DND-41 (cell line): Measurements from ENCODE around the gene ZNF629.

Source experiments
- CTCF ChIP-seq: IDR thresholded peaks from 2 replicates; pipeline ENCODE4 v1.5.1; 2012; ENCODE audit warnings: borderline replicate concordance, low read length, moderate library complexity, mild to moderate bottlenecking; ENCODE audit not compliant: poor library complexity, severe bottlenecking; ENCODE audit errors: extremely low read depth
- EZH2 ChIP-seq: IDR thresholded peaks from 3 replicates; pipeline ENCODE4 v1.6.1; 2012; ENCODE audit warnings: borderline replicate concordance, low read depth, mild to moderate bottlenecking, moderate library complexity, low read length, inconsistent platforms; ENCODE audit not compliant: severe bottlenecking

GRCh38 chr16:30805056-30805369 lies 18.0 kb upstream of the ZNF629 start:
- TF ChIP-seq CTCF: no peak
- TF ChIP-seq EZH2: no peak
